Measurements from ENCODE around the gene ARPP21. TPM values are rescaled to one million over a fixed set of nuclear protein-coding genes. Genes with fewer than 3 reads are reported as not detected.

Gene ARPP21
- total and polyA plus RNA-seq, 10 donors, result 0.07 to 0.39 (median 0.12) TPM; not detected in 7

DNA sequence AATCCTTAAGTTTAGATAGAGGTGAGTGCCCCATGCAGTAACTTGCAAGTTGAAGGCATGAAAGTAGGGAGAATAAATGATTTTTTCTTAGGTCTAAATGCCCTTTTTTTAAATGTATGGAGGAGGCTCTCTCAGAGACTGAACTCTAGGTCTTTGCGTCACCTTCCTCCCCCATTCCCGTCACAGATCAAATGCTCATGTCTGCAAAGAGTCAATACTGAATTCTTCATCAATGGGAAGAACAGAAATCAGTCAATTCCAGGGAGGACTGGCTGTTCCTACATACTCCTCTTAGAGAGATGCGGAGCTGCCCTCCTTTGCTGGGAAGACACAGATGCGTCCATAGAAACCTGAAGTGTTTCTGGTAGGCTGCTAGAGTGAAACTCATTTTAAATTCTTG, 98.2 kb downstream of the ARPP21 start:
- Histone ChIP-seq H3K9me3 (no peaks in the 10 kb centered on the region), H3K36me3 (no peaks in the 10 kb centered on the region), H3K4me1 (peaks cover 0 to 4% (median 0%) of the 10 kb centered on the region in 6 donors), H3K27ac (no peak overlapping the region), H3K4me3 (no peak overlapping the region), H3K27me3 (replicated peaks in 1 of 7) (no peaks in the 10 kb centered on the region)
- intact Hi-C loops (cut with DNase I; ENCODE audit: low total_unique reads), result no loop called here
- no peak for DNase-seq
- TF ChIP-seq CTCF (IDR thresholded peaks at IDR 0.05 in 8 of 11, conservative IDR thresholded peaks at IDR 0.05 in 3 of 11), result no peak
- no peak for TF ChIP-seq POLR2AphosphoS5 (IDR thresholded peaks at IDR 0.05)
- no peak for TF ChIP-seq POLR2A (IDR thresholded peaks at IDR 0.05)
- 91 to 98% (median 91%) methylated on average over 4 of the region's 4 CpGs for WGBS, 5 donors

- H3K9me3 ChIP-seq, result no peaks in the 10 kb centered on the region
- intact Hi-C loops (cut with DNase I; ENCODE audit: low total_unique reads), result no loop called here
- H3K27ac ChIP-seq, result peak overlapping the region in 1 of 8 donors; percentile 6
- TF ChIP-seq CTCF (IDR thresholded peaks at IDR 0.05 in 8 of 11, conservative IDR thresholded peaks at IDR 0.05 in 3 of 11) (no peak), POLR2AphosphoS5 (IDR thresholded peaks at IDR 0.05) (no peak), POLR2A (IDR thresholded peaks at IDR 0.05) (no peak)
- WGBS, 5 donors, result 69 to 84% (median 79%) methylated on average over 4 of the region's 4 CpGs
- no peaks in the 10 kb centered on the region for H3K36me3 ChIP-seq
- no peak overlapping the region for H3K4me3 ChIP-seq
- H3K27me3 ChIP-seq (replicated peaks in 1 of 7), result no peaks in the 10 kb centered on the region
- DNase-seq, result no peak
- peaks cover 0 to 4% (median 0%) of the 10 kb centered on the region in 6 donors for H3K4me1 ChIP-seq
These were observed 98.8 kb downstream of the ARPP21 start for GRCh38 chr3:35737934-35738706.

- intact Hi-C loops (cut with DNase I; ENCODE audit: low total_unique reads), result no loop called here
- Histone ChIP-seq H3K4me3 (no peak overlapping the region), H3K36me3 (no peaks in the 10 kb centered on the region), H3K27ac (peak overlapping the region in 2 of 8 donors; percentile 14 to 16), H3K9me3 (no peaks in the 10 kb centered on the region), H3K4me1 (peaks cover 0 to 4% (median 0%) of the 10 kb centered on the region in 6 donors), H3K27me3 (replicated peaks in 1 of 7) (no peaks in the 10 kb centered on the region)
- no peak for DNase-seq
- TF ChIP-seq CTCF (IDR thresholded peaks at IDR 0.05 in 8 of 11, conservative IDR thresholded peaks at IDR 0.05 in 3 of 11), result no peak
- TF ChIP-seq POLR2AphosphoS5 (IDR thresholded peaks at IDR 0.05), result peak in 1 of 3 donors; percentile 14
- WGBS, 5 donors, result 57 to 74% (median 68%) methylated on average over 5 of the region's 5 CpGs
These were observed 100.0 kb downstream of the ARPP21 start for GRCh38 chr3:35739181-35739809.

DNA sequence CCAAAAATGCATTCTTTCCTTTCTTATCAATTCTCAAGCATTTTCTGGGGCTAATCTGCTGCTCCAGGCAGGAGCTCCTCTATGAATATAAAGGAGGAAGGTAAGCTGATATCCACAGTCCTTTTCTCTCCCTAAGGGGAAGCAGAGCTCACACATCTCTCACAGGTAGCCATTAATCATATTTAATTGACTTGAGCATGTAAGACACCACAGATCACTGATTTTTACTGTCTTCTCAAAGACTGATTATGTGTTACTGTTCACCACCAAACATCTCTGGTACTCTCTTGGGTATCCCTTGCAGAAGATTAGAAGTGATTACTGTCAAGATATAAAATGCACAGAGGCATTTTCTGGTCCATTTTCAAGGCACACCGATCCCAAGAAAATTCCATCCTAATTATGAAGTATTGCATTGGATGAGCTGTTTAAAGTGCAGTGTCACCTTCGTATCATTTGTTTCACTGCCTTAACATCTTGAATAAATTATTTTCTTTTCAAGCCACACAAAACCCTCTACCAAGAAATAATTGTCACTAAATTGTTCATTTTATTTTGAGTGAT, 100.7 kb downstream of the ARPP21 start:
- intact Hi-C loops (cut with DNase I; ENCODE audit: low total_unique reads), result no loop called here
- Histone ChIP-seq H3K4me3 (no peak overlapping the region), H3K27me3 (replicated peaks in 1 of 7) (no peaks in the 10 kb centered on the region), H3K9me3 (no peaks in the 10 kb centered on the region), H3K27ac (peak overlapping the region in 1 of 8 donors; percentile 16), H3K36me3 (no peaks in the 10 kb centered on the region), H3K4me1 (peaks cover 0 to 4% (median 0%) of the 10 kb centered on the region in 6 donors)
- no peak for DNase-seq
- TF ChIP-seq POLR2A (IDR thresholded peaks at IDR 0.05) (no peak), POLR2AphosphoS5 (IDR thresholded peaks at IDR 0.05) (no peak)
- 78 to 93% (median 81%) methylated on average over 2 of the region's 2 CpGs for WGBS, 5 donors
